A673 (cell line): ENCODE measurements around the gene THBD. TPM values are rescaled to one million over a fixed set of nuclear protein-coding genes. Genes with fewer than 3 reads are reported as not detected.

ENCODE experiments used
- BruUV-seq: library from RNA; stranded (reverse); fragments of 400-500 nt; replicated peaks from 2 replicates; lab custom pipeline; 2021; lab: Mats Ljungman, UMichigan
- CTCF ChIA-PET: fragments of 300-600 bp; sonication (Branson Sonifier 250); formaldehyde crosslinking; loops from one replicate; lab custom pipeline; 2022; ENCODE audit warnings: antibody characterized with exemption; lab: Charles Lee
- POLR2A ChIA-PET: fragments of 300-600 bp; sonication (Branson Sonifier 250); formaldehyde crosslinking; loops from one replicate; lab custom pipeline; 2022; ENCODE audit warnings: antibody characterized with exemption; ENCODE audit not compliant: low non-redundant PET; lab: Charles Lee
- DNase-seq: peaks from one replicate; pipeline ENCODE4 v3.0.0-alpha.2; 2015; ENCODE audit warnings: low spot score
- H3K27ac ChIP-seq: fragments of 200-600 bp; sonication (generic); 2 replicates; pipeline ENCODE4 v1.5.1; 2016; ENCODE audit warnings: mixed run types, low read depth, mild to moderate bottlenecking, mixed read lengths, antibody characterized with exemption, low read length; ENCODE audit not compliant: poor library complexity, severe bottlenecking
- H3K27me3 ChIP-seq: fragments of 200-600 bp; sonication (generic); replicated peaks from 2 replicates; pipeline ENCODE4 v1.6.1; 2017; ENCODE audit warnings: mixed run types, low read depth, mild to moderate bottlenecking, mixed read lengths, antibody characterized with exemption, low read length; ENCODE audit not compliant: insufficient read depth, poor library complexity
- H3K36me3 ChIP-seq: fragments of 200-600 bp; sonication (generic); 2 replicates; pipeline ENCODE4 v1.6.1; 2016; ENCODE audit warnings: mixed run types, mild to moderate bottlenecking, mixed read lengths, antibody characterized with exemption, low read length; ENCODE audit not compliant: insufficient read depth, poor library complexity, severe bottlenecking
- H3K4me1 ChIP-seq: fragments of 200-600 bp; sonication (generic); 2 replicates; pipeline ENCODE4 v1.6.1; 2017; ENCODE audit warnings: mixed run types, mild to moderate bottlenecking, mixed read lengths, antibody characterized with exemption, low read length; ENCODE audit not compliant: insufficient read depth, poor library complexity, severe bottlenecking
- H3K4me3 ChIP-seq: fragments of 200-600 bp; sonication (generic); 2 replicates; pipeline ENCODE4 v1.5.1; 2016; ENCODE audit warnings: low read depth, mixed run types, mild to moderate bottlenecking, mixed read lengths, low read length; ENCODE audit not compliant: poor library complexity, severe bottlenecking
- H3K9me3 ChIP-seq: fragments of 200-600 bp; sonication (generic); 2 replicates; pipeline ENCODE4 v1.6.1; 2016; ENCODE audit warnings: mixed run types, low read depth, mild to moderate bottlenecking, mixed read lengths, antibody characterized with exemption, low read length; ENCODE audit not compliant: poor library complexity, severe bottlenecking
- EZH2 ChIP-seq: fragments of 200-600 bp; sonication (generic); IDR thresholded peaks from 2 replicates; pipeline ENCODE4 v1.6.1; 2017; ENCODE audit warnings: borderline replicate concordance, low read depth, mild to moderate bottlenecking, mixed read lengths, antibody characterized with exemption, low read length; ENCODE audit not compliant: poor library complexity, severe bottlenecking
- intact Hi-C: fragments of 100-400 bp; cut with micrococcal nuclease; formaldehyde crosslinking; loops from one replicate; pipeline ENCODE4 v1.10.0; 2022; ENCODE audit not compliant: unreplicated experiment
- total RNA-seq: library from RNA; stranded (reverse); gene quantifications from 2 replicates; pipeline ENCODE4 v1.2.3, GENCODE V29; 2021
- TF ChIP-seq, protein P1 (sequence below): fragments of 300-800, 200-600 bp; sonication (generic); conservative IDR thresholded peaks from 2 replicates; pipeline ENCODE4 v1.5.1; 2017; ENCODE audit warnings: low read depth, mild to moderate bottlenecking, antibody characterized with exemption, low read length, moderate library complexity, mixed read lengths

The THBD gene
- total RNA-seq, 1 experiment from 2014 or later, result not detected

DNA sequence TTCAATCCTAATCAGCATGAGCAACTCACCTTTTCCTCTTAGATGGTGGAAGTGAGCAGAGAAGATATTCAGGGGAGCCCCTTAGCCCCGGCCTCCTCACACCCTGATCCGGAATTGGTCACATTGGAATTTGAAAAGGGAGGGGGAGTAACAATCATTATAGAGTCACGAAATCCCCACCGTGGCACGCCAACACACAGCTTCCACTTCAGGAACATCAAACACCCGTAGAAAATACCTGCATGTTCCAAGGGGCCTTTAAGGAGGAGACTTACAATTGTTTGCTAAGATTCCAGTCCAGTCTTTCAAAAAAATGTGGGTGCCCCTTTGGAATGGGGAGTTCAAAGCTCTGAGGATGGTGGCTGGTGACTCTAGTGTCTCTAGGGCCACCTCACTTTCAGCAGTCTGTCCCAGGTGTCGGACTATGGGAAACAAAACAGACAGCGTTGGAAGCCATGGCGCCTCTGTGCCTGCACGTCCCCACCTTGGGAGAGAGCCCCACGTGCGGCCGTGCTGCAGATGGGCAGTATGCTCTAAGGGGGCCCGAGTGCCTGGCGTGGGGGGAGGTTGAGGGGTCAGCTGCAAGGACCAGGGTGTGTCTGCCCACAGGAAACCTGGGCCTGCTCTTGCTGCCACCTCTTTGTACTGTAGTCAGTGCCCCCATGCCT lies 34.2 kb upstream of the THBD start:
- ChIA-PET CTCF (no interaction called here), POLR2A (no interaction called here)
- DNase-seq, result no peak
- no peaks in the 10 kb centered on the region for H3K9me3 ChIP-seq
- H3K36me3 ChIP-seq, result no peaks in the 10 kb centered on the region
- no peak for TF ChIP-seq EZH2
- TF ChIP-seq, protein P1, sequence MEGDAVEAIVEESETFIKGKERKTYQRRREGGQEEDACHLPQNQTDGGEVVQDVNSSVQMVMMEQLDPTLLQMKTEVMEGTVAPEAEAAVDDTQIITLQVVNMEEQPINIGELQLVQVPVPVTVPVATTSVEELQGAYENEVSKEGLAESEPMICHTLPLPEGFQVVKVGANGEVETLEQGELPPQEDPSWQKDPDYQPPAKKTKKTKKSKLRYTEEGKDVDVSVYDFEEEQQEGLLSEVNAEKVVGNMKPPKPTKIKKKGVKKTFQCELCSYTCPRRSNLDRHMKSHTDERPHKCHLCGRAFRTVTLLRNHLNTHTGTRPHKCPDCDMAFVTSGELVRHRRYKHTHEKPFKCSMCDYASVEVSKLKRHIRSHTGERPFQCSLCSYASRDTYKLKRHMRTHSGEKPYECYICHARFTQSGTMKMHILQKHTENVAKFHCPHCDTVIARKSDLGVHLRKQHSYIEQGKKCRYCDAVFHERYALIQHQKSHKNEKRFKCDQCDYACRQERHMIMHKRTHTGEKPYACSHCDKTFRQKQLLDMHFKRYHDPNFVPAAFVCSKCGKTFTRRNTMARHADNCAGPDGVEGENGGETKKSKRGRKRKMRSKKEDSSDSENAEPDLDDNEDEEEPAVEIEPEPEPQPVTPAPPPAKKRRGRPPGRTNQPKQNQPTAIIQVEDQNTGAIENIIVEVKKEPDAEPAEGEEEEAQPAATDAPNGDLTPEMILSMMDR, result no peak
- peaks cover 30% of the 10 kb centered on the region for H3K27me3 ChIP-seq
- no peaks in the 10 kb centered on the region for H3K4me1 ChIP-seq
- no TSS peak for BruUV-seq
- H3K4me3 ChIP-seq, result no peak overlapping the region
- intact Hi-C loops, result no loop called here
- H3K27ac ChIP-seq, result no peak overlapping the region

DNA sequence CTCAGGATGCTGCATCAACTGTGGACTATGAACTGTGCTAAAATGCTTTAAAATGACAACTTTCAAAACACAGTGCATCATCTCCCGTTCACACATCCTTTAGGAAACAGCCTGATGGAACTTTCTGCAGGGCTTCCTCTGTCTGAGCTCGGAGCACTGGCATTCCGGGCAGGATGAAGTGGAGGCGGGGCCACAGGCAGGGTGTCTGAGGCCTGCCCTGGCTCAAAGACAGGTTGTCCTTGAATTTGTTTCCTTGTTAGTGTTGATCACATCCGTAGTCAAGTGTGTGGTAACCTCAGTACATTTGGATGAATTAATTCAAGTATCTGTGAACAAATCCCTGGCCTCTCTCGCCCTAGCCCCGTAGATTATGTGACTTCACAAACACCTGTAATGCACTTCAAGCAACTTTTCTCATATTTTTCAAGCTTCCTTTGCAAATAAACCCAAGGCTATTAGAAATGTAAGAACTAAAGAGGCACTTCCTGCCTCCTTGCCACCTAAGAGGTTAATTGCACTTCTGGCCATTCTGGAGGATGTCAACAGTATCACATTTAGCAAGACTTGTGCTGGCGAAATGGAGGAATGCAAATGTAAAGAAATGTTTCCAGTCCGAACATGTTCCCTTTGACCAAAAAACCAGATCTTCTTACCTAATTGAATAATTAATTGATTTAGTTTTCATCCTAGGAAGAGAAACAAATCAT lies 33.5 kb upstream of the THBD start:
- ChIA-PET POLR2A (no interaction called here), CTCF (no interaction called here)
- H3K27me3 ChIP-seq, result peaks cover 37% of the 10 kb centered on the region
- intact Hi-C loops, result no loop called here
- DNase-seq, result no peak
- H3K4me3 ChIP-seq, result no peak overlapping the region
- H3K4me1 ChIP-seq, result no peaks in the 10 kb centered on the region
- no TSS peak for BruUV-seq
- no peak overlapping the region for H3K27ac ChIP-seq
- no peak for TF ChIP-seq EZH2
- TF ChIP-seq, protein P1, result no peak
- H3K36me3 ChIP-seq, result no peaks in the 10 kb centered on the region
- H3K9me3 ChIP-seq, result no peaks in the 10 kb centered on the region

DNA sequence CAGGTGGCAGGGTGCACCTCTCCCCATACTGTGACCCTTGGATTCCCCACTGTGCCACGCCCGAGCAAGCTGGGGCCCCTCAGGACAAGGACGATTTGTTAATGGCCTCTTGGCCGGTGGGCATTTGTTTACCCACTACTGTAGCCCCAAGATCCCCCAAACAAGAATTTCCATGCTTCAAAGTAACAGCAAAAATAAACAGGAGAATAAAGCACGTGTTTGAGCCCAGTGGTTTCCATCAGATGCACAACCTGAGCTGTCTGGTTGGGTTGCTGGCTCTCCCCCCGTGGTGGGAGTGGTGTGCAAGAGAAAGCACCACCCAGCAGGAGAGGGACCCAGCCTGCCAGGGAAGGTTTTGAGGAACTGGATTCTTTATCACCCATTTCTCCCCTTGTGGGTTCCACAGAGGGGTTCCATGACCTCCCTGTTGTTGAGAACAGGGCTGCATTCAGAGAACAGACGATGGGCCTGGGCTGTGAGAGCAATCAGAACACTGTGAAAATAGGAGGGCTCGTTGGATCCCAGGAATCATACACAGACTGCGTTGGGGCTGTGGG lies 31.9 kb upstream of the THBD start:
- no peak overlapping the region for H3K27ac ChIP-seq
- no peaks in the 10 kb centered on the region for H3K9me3 ChIP-seq
- ChIA-PET CTCF (no interaction called here), POLR2A (no interaction called here)
- TF ChIP-seq EZH2, result no peak
- TF ChIP-seq, protein P1, result no peak
- DNase-seq, result no peak
- no peak overlapping the region for H3K4me3 ChIP-seq
- intact Hi-C loops, result no loop called here
- H3K27me3 ChIP-seq, result peaks cover 48% of the 10 kb centered on the region
- BruUV-seq, result no TSS peak
- no peaks in the 10 kb centered on the region for H3K36me3 ChIP-seq
- no peaks in the 10 kb centered on the region for H3K4me1 ChIP-seq
